Omental fat pad (tissue), 4 donors: Measurements from ENCODE around the gene PTH1R. TPM values are rescaled to one million over a fixed set of nuclear protein-coding genes. Genes with fewer than 3 reads are reported as not detected.

Experiments
- ATAC-seq: fragments of 150-250 bp; one replicate; pipeline ENCODE4 v1.9.1; 2016; ENCODE audit warnings: mild to moderate bottlenecking, moderate library complexity; ENCODE audit not compliant: low FRiP score
- DNase-seq: peaks from one replicate; pipeline ENCODE4 v3.0.0-alpha.2; 2019; ENCODE audit warnings: low spot score
- total RNA-seq, 4 donors: library from RNA; depleted of rRNA; stranded (reverse); fragments of >200 nt; gene quantifications; one replicate each; pipeline ENCODE4 v1.1.0, GENCODE V29; 2016
- TF ChIP-seq, protein P1 (sequence below), 3 donors: fragments of 450-650 bp; IDR thresholded peaks; one replicate each; pipeline ENCODE4 v1.5.1; 2016 to 2017; ENCODE audit warnings: antibody characterized with exemption in 3 of 3, mild to moderate bottlenecking in 3 of 3, moderate library complexity in 2 of 3

PTH1R gene
- total RNA-seq, 4 donors from 2014 or later, result 16.1 to 32.3 (median 17.9) TPM

DNA sequence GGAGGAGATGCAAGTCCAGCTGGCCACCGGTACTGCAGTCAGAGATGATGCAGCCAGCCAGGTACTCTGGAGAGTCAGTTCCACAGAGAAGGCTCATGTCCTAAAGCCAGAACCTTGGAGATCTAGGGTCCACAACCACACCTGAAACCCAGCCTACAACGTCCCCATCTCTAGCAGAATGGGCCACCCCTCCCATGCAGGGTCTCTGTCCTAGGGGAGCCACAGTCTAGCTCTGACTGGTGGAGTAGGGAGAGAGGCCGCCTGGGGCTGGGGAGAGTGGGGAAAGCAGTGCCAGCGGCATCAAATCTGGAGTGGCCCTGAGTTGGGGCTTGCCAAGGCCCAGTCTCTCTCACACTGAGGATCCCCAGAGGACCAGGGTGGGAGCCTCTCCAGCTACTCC is 43.5 kb downstream of the PTH1R start:
- TF ChIP-seq, protein P1, sequence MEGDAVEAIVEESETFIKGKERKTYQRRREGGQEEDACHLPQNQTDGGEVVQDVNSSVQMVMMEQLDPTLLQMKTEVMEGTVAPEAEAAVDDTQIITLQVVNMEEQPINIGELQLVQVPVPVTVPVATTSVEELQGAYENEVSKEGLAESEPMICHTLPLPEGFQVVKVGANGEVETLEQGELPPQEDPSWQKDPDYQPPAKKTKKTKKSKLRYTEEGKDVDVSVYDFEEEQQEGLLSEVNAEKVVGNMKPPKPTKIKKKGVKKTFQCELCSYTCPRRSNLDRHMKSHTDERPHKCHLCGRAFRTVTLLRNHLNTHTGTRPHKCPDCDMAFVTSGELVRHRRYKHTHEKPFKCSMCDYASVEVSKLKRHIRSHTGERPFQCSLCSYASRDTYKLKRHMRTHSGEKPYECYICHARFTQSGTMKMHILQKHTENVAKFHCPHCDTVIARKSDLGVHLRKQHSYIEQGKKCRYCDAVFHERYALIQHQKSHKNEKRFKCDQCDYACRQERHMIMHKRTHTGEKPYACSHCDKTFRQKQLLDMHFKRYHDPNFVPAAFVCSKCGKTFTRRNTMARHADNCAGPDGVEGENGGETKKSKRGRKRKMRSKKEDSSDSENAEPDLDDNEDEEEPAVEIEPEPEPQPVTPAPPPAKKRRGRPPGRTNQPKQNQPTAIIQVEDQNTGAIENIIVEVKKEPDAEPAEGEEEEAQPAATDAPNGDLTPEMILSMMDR (IDR thresholded peaks at IDR 0.05), result no peak
- ATAC-seq (no peak), DNase-seq (no peak)

- ATAC-seq (no peak), DNase-seq (no peak)
- TF ChIP-seq, protein P1 (IDR thresholded peaks at IDR 0.05), result no peak
Observed at GRCh38 chr3:46921871-46922271, 44.4 kb downstream of the PTH1R start.

DNA sequence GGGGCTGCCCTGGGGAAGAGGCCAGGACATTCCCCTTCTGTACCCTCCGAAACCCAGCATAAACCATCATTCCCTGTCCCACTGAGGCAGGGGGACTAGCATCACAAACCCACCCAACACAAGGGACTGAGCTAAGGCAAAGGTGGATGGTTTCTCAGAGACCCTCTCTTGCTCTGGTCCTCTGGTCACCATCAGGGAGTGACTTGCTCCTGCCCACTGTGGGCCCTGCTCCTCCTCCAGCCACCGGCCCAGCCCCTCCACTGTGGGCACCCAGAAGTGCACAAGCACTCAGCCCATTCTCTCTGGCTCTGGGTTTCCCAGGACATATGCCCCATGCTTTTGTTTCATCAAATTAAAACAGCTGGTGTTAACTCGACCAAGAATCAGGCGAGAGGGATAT is 44.9 kb downstream of the PTH1R start:
- TF ChIP-seq, protein P1 (IDR thresholded peaks at IDR 0.05), result no peak
- no peak for ATAC-seq
- no peak for DNase-seq

- no peak for DNase-seq
- TF ChIP-seq, protein P1 (IDR thresholded peaks at IDR 0.05), result no peak
Observed at GRCh38 chr3:46922871-46923558, 45.5 kb downstream of the PTH1R start.

DNA sequence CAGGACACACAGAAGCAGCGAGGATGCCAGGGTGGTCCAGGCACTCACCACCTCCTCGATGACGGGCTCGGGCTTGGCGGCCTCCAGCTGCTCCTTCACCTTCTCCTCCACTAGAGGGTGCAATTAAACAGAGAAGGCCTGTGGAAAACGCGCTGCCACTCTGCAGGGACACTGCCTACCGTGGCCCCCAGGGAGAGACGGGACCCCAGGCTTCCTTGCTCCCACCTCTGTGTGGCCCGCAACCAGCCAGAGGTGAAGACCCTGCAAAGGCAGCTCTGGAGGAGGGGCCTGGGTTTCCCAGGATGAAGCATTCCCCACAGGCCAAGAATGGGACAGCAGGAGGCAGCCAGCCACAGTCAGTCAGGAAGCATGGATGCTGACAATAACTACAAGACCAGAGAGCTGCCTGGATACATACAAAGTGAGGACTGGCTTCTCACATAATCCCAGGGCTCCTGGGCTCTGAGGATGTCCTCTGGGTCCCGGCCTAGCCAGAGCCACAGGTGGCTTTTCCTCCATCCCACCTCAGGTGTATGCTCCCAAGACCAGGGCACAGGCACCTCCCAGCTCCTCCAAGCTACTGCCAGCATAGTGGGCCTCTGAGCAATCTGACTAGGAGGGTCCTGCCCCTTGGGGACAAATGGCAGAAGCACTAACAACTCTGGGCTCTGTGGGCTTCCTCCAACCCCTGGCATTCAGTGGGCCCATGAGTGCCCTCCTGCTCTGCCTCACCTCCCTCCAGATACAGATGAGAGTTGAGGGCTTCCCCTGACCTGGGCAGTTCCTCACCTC is 46.2 kb downstream of the PTH1R start:
- ATAC-seq (no peak), DNase-seq (no peak)
- TF ChIP-seq, protein P1 (IDR thresholded peaks at IDR 0.05), result no peak

More at GRCh38 chr3:46922871-46923558, 45.5 kb downstream of the PTH1R start:
- ATAC-seq, result no peak

DNA sequence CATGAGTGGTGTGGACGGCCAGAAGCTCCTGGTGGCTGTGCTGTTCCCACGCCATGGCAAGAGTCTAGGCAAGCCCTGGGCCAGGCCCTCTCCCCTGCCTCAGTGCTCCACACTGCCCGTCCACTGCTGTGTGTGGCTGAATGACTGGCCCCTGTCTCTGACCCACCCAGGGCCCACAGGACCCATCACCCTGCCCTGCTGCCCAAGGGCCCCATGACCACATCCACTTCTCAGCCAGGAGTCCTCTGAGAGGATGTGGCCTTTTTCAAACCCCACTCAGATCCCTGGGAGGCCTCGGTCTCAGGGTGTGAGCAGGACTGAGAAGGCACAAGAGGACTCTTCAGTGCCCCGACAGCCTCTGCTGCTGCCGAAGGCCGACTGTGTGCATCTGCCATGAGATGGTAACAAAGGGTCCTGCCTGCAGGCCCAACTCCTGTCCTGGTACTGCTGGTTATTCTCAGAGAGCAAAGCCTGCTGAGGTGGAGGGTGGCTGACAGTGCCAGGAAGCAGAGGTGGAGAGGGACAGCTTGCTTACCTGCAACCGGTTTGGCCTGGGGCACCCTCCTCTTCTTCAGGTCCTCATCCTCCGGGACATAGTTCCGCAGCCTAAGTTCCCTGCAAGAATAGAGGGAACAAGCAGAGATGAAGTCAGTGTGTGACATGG is 47.5 kb downstream of the PTH1R start:
- TF ChIP-seq, protein P1 (IDR thresholded peaks at IDR 0.05), result no peak
- ATAC-seq (no peak), DNase-seq (no peak)
